WTC11 (cell line): ENCODE measurements around the gene TBRG1. TPM values are rescaled to one million over a fixed set of nuclear protein-coding genes. Genes with fewer than 3 reads are reported as not detected.

Experiments
- ATAC-seq: fragments of 200-7000 bp; cut with Tn5 transposase; 2 replicates; pipeline ENCODE4 v1.10.0; 2021; ENCODE audit warnings: mild to moderate bottlenecking, moderate library complexity
- Bru-seq: library from RNA; stranded (reverse); fragments of 400-500 nt; gene quantifications from one replicate; lab custom pipeline; 2021; lab: Mats Ljungman, UMichigan
- CTCF ChIA-PET: fragments of 300-600 bp; sonication (Branson Sonifier 250); formaldehyde crosslinking; loops from one replicate; lab custom pipeline; 2021; ENCODE audit warnings: antibody characterized with exemption; lab: Charles Lee
- POLR2A ChIA-PET: fragments of 350-600 bp; sonication (Branson Sonifier 250); formaldehyde crosslinking; loops from one replicate; lab custom pipeline; 2021; ENCODE audit warnings: antibody characterized with exemption; lab: Charles Lee
- DNase-seq: peaks from one replicate; pipeline ENCODE4 v3.0.0; 2021; ENCODE audit warnings: low spot score
- H3K27ac Mint-ChIP-seq: 2 replicates; pipeline ENCODE4 v1.8.0; 2021; ENCODE audit warnings: mixed read lengths
- H3K27me3 Mint-ChIP-seq: 2 replicates; pipeline ENCODE4 v1.8.0; 2021; ENCODE audit warnings: low read depth, mild to moderate bottlenecking, moderate library complexity, mixed read lengths
- H3K36me3 Mint-ChIP-seq: 2 replicates; pipeline ENCODE4 v1.8.0; 2021; ENCODE audit warnings: mixed read lengths
- H3K4me1 Mint-ChIP-seq: 2 replicates; pipeline ENCODE4 v1.8.0; 2022; ENCODE audit warnings: mixed read lengths
- H3K4me3 Mint-ChIP-seq: 2 replicates; pipeline ENCODE4 v1.8.0; 2021; ENCODE audit warnings: mild to moderate bottlenecking, moderate library complexity, mixed read lengths
- H3K9me3 Mint-ChIP-seq: 2 replicates; pipeline ENCODE4 v1.8.0; 2021; ENCODE audit warnings: mixed read lengths
- ATF1 ChIP-seq: sonication (generic); formaldehyde crosslinking; IDR thresholded peaks from 2 replicates; pipeline ENCODE4 v1.8.1; 2023; ENCODE audit warnings: mild to moderate bottlenecking, moderate library complexity, missing genetic modification reagents
- ATF6 ChIP-seq: sonication (generic); formaldehyde crosslinking; IDR thresholded peaks from 2 replicates; pipeline ENCODE4 v1.8.1; 2023; ENCODE audit warnings: mild to moderate bottlenecking, missing genetic modification reagents
- CREM ChIP-seq: sonication (generic); formaldehyde crosslinking; IDR thresholded peaks from 2 replicates; pipeline ENCODE4 v1.8.1; 2022; ENCODE audit warnings: mild to moderate bottlenecking, missing genetic modification reagents, moderate library complexity
- CTCF ChIP-seq: fragments of 200-600 bp; IDR thresholded peaks from 2 replicates; pipeline ENCODE4 v1.8.0; 2022; ENCODE audit warnings: antibody characterized with exemption
- EMX1 ChIP-seq: fragments of 250-450 bp; sonication (Bioruptor Pico); IDR thresholded peaks from 2 replicates; pipeline ENCODE4 v1.8.0; 2021; ENCODE audit warnings: mild to moderate bottlenecking
- FOXP4 ChIP-seq: sonication (generic); formaldehyde crosslinking; IDR thresholded peaks from 2 replicates; pipeline ENCODE4 v1.8.0; 2022; ENCODE audit warnings: mild to moderate bottlenecking, missing genetic modification reagents
- GRHL2 ChIP-seq: fragments of 250-450 bp; sonication (Bioruptor Pico); IDR thresholded peaks from 2 replicates; pipeline ENCODE4 v1.8.0; 2022; ENCODE audit warnings: mild to moderate bottlenecking, moderate library complexity; ENCODE audit not compliant: insufficient replicate concordance, severe bottlenecking
- IRF2 ChIP-seq: sonication (generic); formaldehyde crosslinking; IDR thresholded peaks from 2 replicates; pipeline ENCODE4 v1.8.0; 2022; ENCODE audit warnings: low read depth, missing genetic modification reagents, borderline replicate concordance
- JAZF1 ChIP-seq: fragments of 250-450 bp; sonication (Bioruptor Pico); IDR thresholded peaks from 2 replicates; pipeline ENCODE4 v1.9.0; 2021; ENCODE audit warnings: moderate library complexity, mild to moderate bottlenecking, inconsistent platforms
- KAT7 ChIP-seq: sonication (generic); formaldehyde crosslinking; IDR thresholded peaks from 2 replicates; pipeline ENCODE4 v1.8.1; 2023; ENCODE audit warnings: missing genetic modification reagents, mild to moderate bottlenecking, borderline replicate concordance
- NFE2L1 ChIP-seq: sonication (generic); formaldehyde crosslinking; IDR thresholded peaks from 2 replicates; pipeline ENCODE4 v1.8.1; 2023; ENCODE audit warnings: missing genetic modification reagents
- NR2C2 ChIP-seq: sonication (generic); formaldehyde crosslinking; IDR thresholded peaks from 2 replicates; pipeline ENCODE4 v1.8.0; 2022; ENCODE audit warnings: mild to moderate bottlenecking, missing genetic modification reagents
- TCF7 ChIP-seq: sonication (generic); formaldehyde crosslinking; IDR thresholded peaks from 2 replicates; pipeline ENCODE4 v1.8.0; 2022; ENCODE audit warnings: mild to moderate bottlenecking, low read depth, missing genetic modification reagents, moderate library complexity
- TEAD1 ChIP-seq: sonication (generic); formaldehyde crosslinking; IDR thresholded peaks from 2 replicates; pipeline ENCODE4 v1.8.0; 2022; ENCODE audit warnings: mild to moderate bottlenecking, missing genetic modification reagents
- TP53 ChIP-seq: sonication (generic); formaldehyde crosslinking; IDR thresholded peaks from 2 replicates; pipeline ENCODE4 v1.8.1; 2023; ENCODE audit warnings: mild to moderate bottlenecking, missing genetic modification reagents
- USF1 ChIP-seq: sonication (generic); formaldehyde crosslinking; IDR thresholded peaks from 2 replicates; pipeline ENCODE4 v1.8.0; 2022; ENCODE audit warnings: mild to moderate bottlenecking, missing genetic modification reagents
- ZNF121 ChIP-seq: sonication (generic); formaldehyde crosslinking; IDR thresholded peaks from 2 replicates; pipeline ENCODE4 v1.8.0; 2023; ENCODE audit warnings: missing genetic modification reagents
- ZNF396 ChIP-seq: fragments of 250-450 bp; sonication (Bioruptor Pico); IDR thresholded peaks from 2 replicates; pipeline ENCODE4 v1.8.0; 2021; ENCODE audit warnings: mild to moderate bottlenecking, moderate library complexity, borderline replicate concordance
- ZNF512 ChIP-seq: sonication (generic); formaldehyde crosslinking; IDR thresholded peaks from 2 replicates; pipeline ENCODE4 v1.8.1; 2022; ENCODE audit warnings: missing genetic modification reagents, borderline replicate concordance
- long read RNA-seq, 3 experiments: library from RNA in 1 of 3; library from capped mRNA in 1 of 3; library from polyadenylated mRNA in 1 of 3; unstranded in 2 of 3; stranded (forward) in 1 of 3; transcript quantifications; one replicate each; pipeline ENCODE4 v2.0.0, GENCODE V29; 2021
- total RNA-seq: library from RNA; stranded (reverse); gene quantifications from 3 replicates; pipeline ENCODE4 v1.2.3, GENCODE V29; 2021
- TF ChIP-seq, protein P1 (sequence below): sonication (generic); formaldehyde crosslinking; conservative IDR thresholded peaks from 2 replicates; pipeline ENCODE4 v1.8.1; 2023; ENCODE audit warnings: mild to moderate bottlenecking, low read depth, missing genetic modification reagents, moderate library complexity
- TF ChIP-seq, protein P2 (sequence below): sonication (generic); formaldehyde crosslinking; IDR thresholded peaks from 2 replicates; pipeline ENCODE4 v1.8.1; 2023; ENCODE audit warnings: mild to moderate bottlenecking, missing genetic modification reagents, moderate library complexity
- TF ChIP-seq, protein P3 (sequence below): fragments of 250-450 bp; sonication (Bioruptor Pico); IDR thresholded peaks from 2 replicates; pipeline ENCODE4 v1.9.0; 2021; ENCODE audit warnings: mild to moderate bottlenecking

The TBRG1 gene
- total RNA-seq (25.4 to 30.3 TPM (median 30.0 TPM) in 3 replicates), Bru-seq, nascent RNA (percentile 96 among the genes with signal in this experiment)
- long read RNA-seq, experiment 1, full-length matches to known transcripts = 81 of 128 reads
- long read RNA-seq, experiment 1, partial matches to known transcripts = 14 of 128 reads
- long read RNA-seq, experiment 1, other reads (novel, unspliced or antisense) = 33 of 128 reads
- long read RNA-seq, experiment 2, full-length matches to known transcripts = 8 of 22 reads
- long read RNA-seq, experiment 2, partial matches to known transcripts = 3 of 22 reads
- long read RNA-seq, experiment 2, other reads (novel, unspliced or antisense) = 11 of 22 reads
- long read RNA-seq, experiment 3, full-length matches to known transcripts = 18 of 37 reads
- long read RNA-seq, experiment 3, partial matches to known transcripts = 2 of 37 reads
- long read RNA-seq, experiment 3, other reads (novel, unspliced or antisense) = 17 of 37 reads

- peaks cover 14% of the 10 kb centered on the region for H3K27me3 Mint-ChIP-seq
- POLR2A ChIA-PET = interaction anchor here (0.6 to 1.2 kb wide), 2 partner anchors 86 to 289 kb away, joined by 3 to 4 read pairs; no protein-coding TSS in a partner anchor
- TF ChIP-seq NFE2L1 (CRISPR knock-in tag) (peak; percentile 39; the same call in 1 of the 2 replicates), ZNF121 (no peak), USF1 (CRISPR knock-in tag) (peak; percentile 19; the same call in 1 of the 2 replicates), ZNF396 (no peak), ATF6 (CRISPR knock-in tag) (no peak), JAZF1 (no peak), ATF1 (no peak), ZNF512 (CRISPR knock-in tag) (no peak), GRHL2 (CRISPR knock-in tag) (no peak), TEAD1 (0 out of 2 replicates have a peak, but pooled peaks have one; percentile 10), EMX1 (CRISPR knock-in tag) (no peak), KAT7 (CRISPR knock-in tag) (no peak), TP53 (CRISPR knock-in tag) (no peak), TCF7 (CRISPR knock-in tag) (no peak), CREM (CRISPR knock-in tag) (peak; percentile 90), FOXP4 (CRISPR knock-in tag) (no peak), CTCF (no peak), NR2C2 (CRISPR knock-in tag) (no peak), IRF2 (CRISPR knock-in tag) (no peak)
- TF ChIP-seq, protein P1, sequence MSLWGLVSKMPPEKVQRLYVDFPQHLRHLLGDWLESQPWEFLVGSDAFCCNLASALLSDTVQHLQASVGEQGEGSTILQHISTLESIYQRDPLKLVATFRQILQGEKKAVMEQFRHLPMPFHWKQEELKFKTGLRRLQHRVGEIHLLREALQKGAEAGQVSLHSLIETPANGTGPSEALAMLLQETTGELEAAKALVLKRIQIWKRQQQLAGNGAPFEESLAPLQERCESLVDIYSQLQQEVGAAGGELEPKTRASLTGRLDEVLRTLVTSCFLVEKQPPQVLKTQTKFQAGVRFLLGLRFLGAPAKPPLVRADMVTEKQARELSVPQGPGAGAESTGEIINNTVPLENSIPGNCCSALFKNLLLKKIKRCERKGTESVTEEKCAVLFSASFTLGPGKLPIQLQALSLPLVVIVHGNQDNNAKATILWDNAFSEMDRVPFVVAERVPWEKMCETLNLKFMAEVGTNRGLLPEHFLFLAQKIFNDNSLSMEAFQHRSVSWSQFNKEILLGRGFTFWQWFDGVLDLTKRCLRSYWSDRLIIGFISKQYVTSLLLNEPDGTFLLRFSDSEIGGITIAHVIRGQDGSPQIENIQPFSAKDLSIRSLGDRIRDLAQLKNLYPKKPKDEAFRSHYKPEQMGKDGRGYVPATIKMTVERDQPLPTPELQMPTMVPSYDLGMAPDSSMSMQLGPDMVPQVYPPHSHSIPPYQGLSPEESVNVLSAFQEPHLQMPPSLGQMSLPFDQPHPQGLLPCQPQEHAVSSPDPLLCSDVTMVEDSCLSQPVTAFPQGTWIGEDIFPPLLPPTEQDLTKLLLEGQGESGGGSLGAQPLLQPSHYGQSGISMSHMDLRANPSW = no peak
- TF ChIP-seq, protein P2, sequence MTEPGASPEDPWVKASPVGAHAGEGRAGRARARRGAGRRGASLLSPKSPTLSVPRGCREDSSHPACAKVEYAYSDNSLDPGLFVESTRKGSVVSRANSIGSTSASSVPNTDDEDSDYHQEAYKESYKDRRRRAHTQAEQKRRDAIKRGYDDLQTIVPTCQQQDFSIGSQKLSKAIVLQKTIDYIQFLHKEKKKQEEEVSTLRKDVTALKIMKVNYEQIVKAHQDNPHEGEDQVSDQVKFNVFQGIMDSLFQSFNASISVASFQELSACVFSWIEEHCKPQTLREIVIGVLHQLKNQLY (CRISPR knock-in tag) = no peak
- TF ChIP-seq, protein P3, sequence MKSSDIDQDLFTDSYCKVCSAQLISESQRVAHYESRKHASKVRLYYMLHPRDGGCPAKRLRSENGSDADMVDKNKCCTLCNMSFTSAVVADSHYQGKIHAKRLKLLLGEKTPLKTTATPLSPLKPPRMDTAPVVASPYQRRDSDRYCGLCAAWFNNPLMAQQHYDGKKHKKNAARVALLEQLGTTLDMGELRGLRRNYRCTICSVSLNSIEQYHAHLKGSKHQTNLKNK (CRISPR knock-in tag) = no peak
These were observed at the start of gene TBRG1 for GRCh38 chr11:124622531-124623451. TSS of gene TBRG1 (plus strand) at chr11:124622864. CDS start at chr11:124623084, 220 bp downstream.

More at GRCh38 chr11:124622531-124623451, at the start of gene TBRG1:
- ATAC-seq (peak; percentile 98), DNase-seq (peak; percentile 79)
- H3K36me3 Mint-ChIP-seq = peaks cover 20% of the 10 kb centered on the region
- peaks cover 11% of the 10 kb centered on the region for H3K4me1 Mint-ChIP-seq
- no peaks in the 10 kb centered on the region for H3K9me3 Mint-ChIP-seq
- peak within 1 kb of the TSS; percentile 90 for H3K27ac Mint-ChIP-seq
- peak within 1 kb of the TSS; percentile 97 for H3K4me3 Mint-ChIP-seq
- CTCF ChIA-PET = interaction anchor here (0.9 to 1.3 kb wide), 13 partner anchors 11 to 551 kb away, joined by 3 to 9 read pairs (median 5); partner anchors contain the start of genes SIAE and SPA17
